Measurements from ENCODE around the gene POLR3G.

DNA sequence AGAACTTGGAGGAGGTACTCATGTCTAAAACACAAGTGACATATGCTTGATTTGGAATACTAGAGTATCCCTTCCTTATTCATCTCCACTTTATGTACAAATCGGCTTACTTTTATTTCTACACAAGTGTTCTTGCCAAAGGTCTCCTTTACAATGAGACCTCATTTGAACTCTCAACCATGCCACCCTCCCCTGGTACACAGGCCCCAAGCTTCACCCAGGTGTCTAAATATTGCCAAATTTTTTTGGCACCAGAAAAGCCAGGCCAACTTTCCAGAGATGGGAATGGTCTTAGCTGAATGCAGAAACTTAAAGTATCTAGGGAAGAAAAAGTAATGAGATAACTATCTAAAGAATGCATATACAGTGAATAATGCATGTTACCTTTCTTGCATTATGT, 35.8 kb downstream of the POLR3G start:
- TF ChIP-seq, protein P1, sequence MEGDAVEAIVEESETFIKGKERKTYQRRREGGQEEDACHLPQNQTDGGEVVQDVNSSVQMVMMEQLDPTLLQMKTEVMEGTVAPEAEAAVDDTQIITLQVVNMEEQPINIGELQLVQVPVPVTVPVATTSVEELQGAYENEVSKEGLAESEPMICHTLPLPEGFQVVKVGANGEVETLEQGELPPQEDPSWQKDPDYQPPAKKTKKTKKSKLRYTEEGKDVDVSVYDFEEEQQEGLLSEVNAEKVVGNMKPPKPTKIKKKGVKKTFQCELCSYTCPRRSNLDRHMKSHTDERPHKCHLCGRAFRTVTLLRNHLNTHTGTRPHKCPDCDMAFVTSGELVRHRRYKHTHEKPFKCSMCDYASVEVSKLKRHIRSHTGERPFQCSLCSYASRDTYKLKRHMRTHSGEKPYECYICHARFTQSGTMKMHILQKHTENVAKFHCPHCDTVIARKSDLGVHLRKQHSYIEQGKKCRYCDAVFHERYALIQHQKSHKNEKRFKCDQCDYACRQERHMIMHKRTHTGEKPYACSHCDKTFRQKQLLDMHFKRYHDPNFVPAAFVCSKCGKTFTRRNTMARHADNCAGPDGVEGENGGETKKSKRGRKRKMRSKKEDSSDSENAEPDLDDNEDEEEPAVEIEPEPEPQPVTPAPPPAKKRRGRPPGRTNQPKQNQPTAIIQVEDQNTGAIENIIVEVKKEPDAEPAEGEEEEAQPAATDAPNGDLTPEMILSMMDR (conservative IDR thresholded peaks at IDR 0.05): no peak
- TF ChIP-seq EZH2 (IDR thresholded peaks at IDR 0.05; ENCODE audit: low read depth): no peak

Measured in PC-9 (cell line).